ENCODE data around the gene GPR107.
A peak's percentile ranks its signal among the peaks of the same experiment; 100 is the strongest.

Gene GPR107

DNA sequence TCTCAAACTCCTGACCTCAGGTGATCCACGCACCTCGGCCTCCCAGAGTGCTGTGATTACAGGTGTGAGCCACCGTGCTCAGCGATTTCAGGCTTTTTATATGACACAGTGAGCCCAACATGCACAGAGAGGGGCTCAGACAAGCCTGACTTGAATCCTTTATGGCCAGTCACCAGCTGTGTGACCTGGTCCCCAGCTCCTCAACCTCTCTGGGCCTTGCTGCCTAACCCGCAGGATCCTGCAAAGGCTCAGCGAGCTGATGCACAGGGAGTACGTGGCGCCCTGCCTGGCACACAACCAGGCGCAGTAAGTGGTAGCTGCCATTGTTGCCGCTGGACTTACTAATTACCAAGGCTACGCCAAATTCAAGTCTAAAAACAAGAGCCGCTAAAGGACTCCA lies 101.9 kb downstream of the GPR107 start:
- DNase-seq (ENCODE audit: insufficient read length, low spot score) (no peak), FAIRE-seq (no peak)

DNA sequence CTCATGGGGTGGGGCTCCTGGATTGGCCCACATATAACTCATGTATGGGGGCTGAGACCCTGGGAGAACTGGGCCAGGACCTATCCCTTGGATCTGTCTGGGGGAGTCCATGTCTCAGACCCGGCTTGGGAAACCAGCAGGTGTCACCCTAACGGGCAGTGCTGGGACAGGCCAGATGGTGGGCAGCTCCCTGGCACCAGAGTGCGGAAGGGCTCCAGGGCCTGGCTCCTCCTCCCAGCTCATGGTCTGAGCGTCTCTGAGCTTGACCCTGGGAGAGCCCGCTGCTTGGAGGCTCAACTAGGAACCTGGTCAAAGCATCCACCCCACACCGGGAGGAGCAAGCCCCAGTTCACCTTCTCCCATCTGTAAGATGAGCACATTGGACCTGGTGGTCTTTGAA lies 103.0 kb downstream of the GPR107 start:
- no peak for DNase-seq (ENCODE audit: insufficient read length, low spot score)
- FAIRE-seq = no peak

DNA sequence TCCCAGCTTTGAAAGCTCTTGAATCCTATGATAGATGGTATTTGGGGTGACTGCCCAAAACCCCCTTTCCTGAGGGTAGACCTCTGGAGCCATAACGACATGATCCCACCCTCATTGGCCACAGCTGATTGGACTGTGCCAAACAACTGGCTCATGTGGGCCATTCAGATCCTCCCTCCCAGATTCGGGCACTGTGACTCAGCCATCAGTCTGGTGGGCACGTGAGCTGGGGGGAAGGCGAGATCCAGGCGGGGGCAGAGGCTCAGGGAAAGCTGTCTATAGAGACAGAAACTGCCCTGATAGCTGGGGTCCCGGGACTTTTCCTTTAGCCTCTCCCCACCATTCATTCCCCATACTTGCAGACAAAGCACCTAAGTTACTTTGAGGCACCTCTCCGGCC lies 103.4 kb downstream of the GPR107 start:
- FAIRE-seq (no peak), DNase-seq (ENCODE audit: insufficient read length, low spot score) (no peak)

DNA sequence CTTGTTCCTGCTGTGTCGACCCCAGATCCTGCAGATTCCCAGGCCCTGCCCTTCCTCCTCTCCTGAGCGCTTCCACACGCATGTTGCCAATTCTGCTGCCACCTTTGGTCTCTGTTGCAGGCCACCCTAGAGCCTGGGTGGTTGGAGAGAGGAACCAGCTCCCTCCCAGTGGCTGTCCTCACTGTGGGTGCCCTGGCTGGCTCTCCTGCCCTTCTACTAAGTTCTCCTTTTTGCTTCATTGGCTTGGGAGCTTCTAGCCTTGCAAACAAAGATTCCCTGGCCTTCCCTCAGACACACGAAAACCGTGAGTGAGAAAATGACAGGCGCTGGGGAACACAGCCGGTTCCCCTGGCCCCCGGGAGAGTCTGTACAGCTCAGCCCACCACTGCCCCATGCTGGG lies 104.3 kb downstream of the GPR107 start:
- no peak for DNase-seq (ENCODE audit: insufficient read length, low spot score)
- FAIRE-seq = no peak

DNA sequence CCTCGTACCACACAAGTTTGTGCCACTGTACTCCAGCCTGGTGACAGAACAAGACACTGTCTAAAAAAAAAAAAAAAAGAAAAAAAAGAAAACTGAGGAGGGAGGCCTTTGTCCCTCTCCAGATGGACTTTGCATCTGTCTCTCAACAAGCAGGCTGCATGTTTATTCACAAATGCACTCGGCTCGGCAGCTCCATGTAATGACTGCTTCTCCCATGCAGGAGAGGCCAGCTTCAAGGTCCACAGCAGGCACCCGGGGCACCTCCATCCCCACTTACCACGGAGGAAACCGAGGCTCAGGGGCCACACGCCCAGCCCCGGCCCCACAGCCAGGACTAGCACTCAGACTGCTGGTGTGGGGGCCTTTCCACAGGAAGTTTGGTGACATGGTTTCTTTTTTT lies 105.4 kb downstream of the GPR107 start:
- FAIRE-seq (no peak), DNase-seq (ENCODE audit: insufficient read length, low spot score) (no peak)

DNA sequence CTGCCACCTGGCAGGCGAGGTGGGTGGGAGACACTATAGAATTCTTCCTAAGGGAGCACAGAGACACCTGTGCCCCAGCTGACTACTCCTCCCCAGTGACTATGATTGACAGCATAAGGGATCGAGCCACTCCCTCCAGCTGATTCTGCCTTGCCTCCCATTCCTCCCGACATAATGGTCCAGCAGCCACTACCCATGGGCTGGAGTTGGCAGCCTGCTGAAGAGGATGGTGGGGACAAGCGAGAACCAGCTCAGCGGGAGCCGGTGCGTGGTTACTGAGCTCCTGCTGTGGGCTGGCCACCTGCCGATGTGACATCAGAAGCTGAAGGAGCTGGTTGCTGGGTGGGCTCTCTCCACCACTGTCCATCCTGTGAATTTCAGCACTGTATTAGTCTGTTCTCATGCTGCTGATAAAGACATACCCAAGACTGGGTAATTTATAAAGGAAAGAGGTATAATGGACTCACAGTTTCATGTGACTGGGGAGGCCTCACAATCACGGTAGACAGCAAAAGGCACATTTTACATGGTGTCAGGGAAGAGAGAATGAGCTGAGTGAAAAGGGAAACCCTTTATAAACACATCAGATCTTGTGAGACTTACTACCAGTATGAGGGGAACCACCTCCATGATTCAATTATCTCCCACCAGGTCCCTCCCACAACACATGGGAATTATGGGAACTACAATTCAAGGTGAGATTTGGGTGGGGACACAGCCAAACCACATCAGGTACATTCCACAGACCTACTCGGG lies 106.4 kb downstream of the GPR107 start:
- no peak for FAIRE-seq
- DNase-seq (ENCODE audit: insufficient read length, low spot score) = no peak

DNA sequence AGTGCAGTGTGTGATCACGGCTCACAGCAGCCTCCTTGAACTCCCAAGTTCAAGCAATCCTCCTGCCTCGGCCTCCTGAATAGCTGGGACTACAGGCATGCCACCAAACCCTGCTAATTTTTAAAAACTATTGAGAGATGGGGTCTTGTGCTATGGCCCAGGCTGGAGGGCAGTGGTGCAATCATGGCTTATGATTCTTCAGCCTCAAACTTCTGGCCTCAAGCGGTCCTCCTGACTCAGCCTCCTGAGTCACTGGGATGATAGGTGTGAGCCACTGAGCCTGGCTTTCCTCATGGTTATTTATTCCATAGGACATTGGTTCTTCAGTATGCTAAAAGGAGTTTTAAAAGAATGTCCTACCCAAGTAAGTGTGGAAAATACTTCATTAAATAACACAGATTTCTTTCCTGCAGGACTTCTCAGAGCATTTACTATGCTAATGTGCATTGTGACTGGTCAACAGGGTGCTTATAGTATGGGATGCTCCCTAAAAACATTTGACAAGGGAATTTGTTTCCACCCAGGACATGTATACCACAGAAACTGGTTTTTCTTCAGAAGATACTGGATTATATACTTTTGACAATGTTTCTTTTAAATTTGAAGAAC lies 107.3 kb downstream of the GPR107 start:
- FAIRE-seq (no peak), DNase-seq (ENCODE audit: insufficient read length, low spot score) (no peak)

DNA sequence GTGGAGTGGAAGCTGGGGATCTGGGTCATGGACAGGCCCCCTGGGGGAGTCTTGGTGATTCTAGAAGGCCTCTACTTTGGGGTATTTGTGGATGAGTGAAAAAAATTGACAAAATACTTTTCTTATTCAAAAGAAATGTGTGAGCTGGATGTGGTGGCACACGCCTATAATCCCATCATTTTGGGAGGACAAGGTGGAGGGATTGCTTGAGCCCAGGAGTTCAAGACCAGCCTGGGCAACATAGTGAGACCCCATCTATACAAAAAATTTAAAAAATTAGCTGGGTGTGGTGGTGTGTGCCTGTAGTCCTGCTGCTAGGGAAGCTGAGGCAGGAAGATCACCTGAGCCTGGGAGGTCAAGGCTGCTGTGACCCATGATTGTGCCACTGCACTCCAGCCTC lies 111.9 kb downstream of the GPR107 start:
- FAIRE-seq = no peak

DNA sequence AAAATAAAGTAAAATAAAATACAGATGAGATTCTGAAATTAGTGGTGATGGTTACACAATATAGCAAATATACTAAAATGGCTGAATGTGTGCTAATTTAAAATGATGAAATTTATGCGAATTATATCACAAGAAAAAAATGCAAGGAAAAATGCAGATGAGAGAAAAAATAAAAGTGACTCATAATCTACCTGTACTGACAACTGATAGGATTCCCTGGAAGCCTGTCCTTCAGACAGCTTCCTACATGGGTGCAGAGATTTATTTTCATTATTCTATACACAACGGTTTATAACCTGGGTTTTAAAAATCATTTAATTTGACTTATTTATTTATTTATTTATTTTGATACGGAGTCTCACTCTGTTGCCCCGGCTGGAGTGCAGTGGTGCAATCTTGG lies 112.7 kb downstream of the GPR107 start:
- FAIRE-seq (no peak), DNase-seq (ENCODE audit: insufficient read length, low spot score) (no peak)

More for the DNA sequence above, 111.9 kb downstream of the GPR107 start:
- no peak for DNase-seq (ENCODE audit: insufficient read length, low spot score)

DNA sequence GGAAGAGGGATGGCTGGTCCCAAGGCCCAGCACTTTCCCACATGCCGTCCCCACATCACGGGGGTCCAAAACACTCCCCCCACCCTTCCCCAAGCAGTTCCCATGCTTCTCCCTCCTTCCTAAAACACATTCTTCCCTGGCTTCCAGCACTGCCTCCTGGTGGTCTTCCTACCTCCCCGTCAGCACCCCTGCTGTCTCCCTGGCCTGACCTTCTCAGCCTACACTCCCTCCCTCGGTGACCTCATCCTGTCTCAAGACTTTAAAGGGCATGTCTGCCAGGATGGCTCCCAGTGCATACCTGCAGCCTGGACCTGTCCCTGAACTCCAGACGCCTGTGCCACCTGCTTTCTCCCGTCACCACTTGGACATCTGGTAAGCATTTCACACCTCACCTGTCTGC lies 114.2 kb downstream of the GPR107 start:
- FAIRE-seq = no peak
- no peak for DNase-seq (ENCODE audit: insufficient read length, low spot score)

DNA sequence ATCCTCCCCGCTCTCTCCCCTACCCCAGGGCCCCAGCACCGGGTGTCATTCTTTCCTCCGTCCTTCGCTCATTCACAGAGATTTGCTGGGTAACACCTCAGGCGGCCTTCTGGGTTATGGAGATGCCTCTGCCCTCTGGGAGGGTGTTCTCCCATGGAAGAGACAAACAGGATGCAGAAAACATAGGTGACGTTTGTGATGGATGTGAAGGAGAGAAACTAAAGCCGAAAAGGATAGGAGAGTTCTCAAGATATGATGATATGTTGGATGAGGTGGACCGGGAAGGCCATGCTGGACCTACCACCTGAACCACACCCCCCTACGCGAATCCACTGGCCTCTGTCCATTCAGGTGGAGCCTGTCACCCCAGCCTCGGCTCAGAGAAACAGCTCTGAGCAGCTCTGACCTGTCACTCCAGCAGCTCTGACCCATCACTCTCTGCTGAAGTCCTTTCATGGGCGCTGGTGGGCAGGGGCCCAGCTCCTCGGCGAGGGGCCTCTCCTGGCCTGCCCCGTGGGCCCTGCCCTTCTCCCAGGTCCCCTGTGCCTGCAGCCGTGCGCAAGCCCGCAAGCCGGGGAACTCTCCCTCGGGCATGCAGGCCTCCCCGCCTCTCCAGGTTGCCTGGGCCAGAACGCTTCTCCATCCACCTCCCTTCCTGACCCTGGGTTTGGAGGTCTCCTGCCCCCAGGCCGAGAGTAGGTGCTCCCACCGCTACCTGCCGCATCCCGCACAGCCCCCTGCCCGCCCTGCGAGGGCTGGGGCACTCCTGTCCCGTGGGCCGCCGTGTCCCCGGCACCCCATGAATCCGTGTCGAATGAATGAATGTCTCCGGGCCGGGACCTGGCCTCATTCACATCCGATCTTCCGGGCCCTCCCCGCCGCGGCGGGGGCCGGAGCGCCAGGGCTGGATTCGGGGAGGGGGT lies 117.8 kb downstream of the GPR107 start:
- no peak for FAIRE-seq
- no peak for DNase-seq (ENCODE audit: insufficient read length, low spot score)

DNA sequence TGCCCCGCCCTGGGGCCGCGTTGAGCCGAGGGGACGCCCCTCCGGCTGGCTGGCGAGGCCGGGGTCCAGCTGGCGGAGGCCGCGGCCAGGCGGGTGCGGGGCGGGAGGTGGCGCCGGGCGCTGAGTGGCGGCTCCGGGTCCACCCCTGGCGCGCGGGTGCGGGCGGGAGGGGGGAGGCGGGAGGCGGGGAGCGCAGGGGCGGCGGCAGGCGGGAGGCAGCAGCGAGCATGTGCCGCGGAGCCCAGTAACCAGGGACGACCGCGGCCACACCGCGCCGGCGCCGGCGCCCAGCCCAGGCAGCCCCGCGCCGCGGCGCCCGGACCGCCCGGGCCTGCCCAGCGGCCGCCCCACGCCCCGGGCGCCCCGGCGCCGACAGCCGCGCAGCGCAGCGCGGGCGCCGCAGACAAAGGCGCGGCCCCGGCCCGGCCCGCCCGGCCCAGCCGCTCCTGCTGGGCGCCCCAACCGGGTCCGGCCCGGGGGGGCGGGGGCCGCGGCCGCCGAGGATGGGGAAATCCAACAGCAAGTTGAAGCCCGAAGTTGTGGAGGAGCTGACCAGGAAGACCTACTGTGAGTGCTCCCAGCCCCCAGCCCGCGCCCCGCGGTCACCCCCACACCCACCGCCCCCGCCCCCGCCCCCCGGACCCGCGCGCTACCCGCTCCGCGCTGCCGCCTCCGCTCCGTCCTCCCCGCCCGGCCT lies 118.6 kb downstream of the GPR107 start, which contains the start of gene NCS1:
Gene NCS1, plus strand, starts transcription at position 244 of the 697 bp plus-strand sequence. Its CDS starts 260 bp downstream, at position 504.
- peak; percentile 76 for DNase-seq (ENCODE audit: insufficient read length, low spot score)
- no peak for FAIRE-seq

DNA sequence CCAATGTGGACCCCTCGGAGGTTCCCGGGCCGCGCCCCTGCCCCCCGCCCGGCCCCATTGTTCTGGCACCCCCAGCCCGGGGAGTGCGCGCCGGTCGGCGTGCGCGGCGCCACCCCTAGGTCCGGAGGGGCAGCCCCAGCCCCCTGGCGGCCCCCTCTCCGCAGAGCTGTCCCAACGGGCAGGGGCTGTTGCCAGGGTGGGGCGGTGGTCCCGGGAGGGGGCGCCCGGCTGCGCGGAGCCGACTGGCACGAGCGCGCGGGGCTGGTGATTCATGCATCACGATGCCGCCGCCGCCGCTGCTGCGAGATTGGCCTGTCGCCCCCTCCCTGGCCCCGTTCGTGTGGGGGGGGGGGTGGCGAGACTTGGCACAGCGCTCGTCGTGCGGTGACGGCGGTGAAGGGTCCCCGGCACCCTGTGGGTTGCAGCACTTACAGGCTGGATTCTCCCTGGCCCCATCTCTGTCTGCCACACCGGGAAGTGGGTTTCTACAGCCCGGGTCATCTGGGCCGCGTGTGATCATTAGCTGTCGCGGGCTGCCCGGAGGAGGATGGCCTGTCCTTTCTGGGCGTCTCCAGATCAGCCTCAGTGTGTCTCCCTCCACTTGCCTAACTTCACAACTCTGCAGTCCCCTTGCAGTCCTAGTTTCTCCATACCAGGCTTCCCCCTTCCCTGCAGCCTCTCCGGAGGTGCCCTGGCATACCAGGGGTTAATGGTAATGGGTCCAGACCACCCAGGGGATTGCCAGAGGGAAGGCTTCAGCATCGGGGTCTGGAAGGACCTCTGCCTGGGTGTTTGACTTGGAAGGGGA lies 119.4 kb downstream of the GPR107 start:
- DNase-seq (ENCODE audit: insufficient read length, low spot score) (no peak), FAIRE-seq (peak; percentile 9)

DNA sequence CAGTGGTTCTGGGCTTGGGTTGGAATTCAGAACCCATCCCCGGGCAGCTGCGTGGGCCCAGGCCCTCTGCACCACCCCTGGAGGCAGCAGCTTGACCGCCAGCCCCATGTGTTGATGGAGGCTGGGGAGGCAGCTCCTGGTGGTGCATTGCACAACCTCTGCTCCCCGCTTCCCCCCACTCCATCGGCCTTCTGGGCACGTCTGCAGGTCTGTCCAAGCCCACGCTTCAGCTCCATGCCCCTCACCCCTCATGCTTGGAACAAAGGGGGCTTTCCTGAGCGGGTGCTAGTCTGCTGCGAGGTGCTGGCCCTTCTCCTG lies 119.9 kb downstream of the GPR107 start:
- DNase-seq (ENCODE audit: insufficient read length, low spot score) = no peak
- FAIRE-seq = no peak

DNA sequence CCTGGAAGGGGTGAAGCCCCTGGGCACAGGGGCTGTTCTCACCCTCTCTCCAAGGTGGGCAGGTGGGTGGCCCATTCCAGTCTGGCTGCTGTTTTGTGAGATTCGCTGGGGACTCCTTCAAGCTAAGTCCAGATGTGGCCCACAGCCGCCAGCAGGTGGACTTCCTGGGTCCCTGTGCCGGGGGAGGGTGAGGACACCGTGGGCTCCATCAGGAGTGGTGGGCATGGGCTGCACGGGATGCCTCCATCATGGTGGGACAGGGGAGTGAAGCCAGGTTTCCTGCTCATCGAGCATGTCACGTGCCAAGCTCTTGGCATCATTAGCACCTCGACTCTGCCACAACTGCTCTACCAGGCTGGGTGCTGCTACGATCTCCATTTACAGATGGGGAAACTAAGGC lies 120.3 kb downstream of the GPR107 start:
- FAIRE-seq (no peak), DNase-seq (ENCODE audit: insufficient read length, low spot score) (no peak)

DNA sequence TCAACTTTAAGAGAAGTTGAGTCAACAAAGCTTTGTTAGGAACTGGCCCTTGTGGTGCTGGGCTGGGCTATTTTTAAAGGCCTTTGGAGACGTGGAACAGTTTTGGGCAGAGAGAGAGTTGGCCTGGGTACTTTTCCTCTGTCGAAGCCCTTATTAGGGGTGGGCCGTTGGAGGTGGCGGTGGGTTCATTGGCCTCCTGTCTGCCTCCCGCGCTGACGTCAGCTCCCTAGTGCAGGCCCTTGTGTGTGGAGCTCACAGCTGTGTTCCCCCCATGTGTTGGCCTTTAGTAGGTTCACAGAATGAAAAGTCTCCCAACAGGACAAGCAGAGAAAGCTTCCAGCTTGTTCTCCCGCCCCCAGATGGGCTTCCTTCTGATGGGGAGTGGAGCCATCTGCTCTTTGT lies 121.2 kb downstream of the GPR107 start:
- DNase-seq (ENCODE audit: insufficient read length, low spot score) (no peak), FAIRE-seq (no peak)

DNA sequence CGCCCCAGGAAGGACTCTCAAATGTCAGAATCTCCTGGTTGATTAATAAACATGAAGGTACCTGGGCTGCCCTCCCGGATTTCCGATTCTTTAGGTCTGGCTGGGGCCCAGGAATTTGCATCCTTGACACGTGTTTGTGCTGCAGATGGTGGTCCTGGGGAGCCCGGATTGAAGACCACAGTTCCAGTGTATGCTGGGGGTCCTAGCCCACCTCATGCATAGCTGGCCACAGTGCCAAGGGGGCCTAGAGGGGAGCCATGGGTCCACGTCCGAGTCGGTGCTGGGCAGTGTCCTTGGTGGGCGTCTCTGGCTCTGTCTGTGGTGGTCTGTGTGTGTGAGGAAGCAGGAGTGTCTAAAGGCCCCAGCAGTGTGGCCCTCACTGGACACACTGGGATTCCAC lies 121.6 kb downstream of the GPR107 start:
- no peak for DNase-seq (ENCODE audit: insufficient read length, low spot score)
- no peak for FAIRE-seq

DNA sequence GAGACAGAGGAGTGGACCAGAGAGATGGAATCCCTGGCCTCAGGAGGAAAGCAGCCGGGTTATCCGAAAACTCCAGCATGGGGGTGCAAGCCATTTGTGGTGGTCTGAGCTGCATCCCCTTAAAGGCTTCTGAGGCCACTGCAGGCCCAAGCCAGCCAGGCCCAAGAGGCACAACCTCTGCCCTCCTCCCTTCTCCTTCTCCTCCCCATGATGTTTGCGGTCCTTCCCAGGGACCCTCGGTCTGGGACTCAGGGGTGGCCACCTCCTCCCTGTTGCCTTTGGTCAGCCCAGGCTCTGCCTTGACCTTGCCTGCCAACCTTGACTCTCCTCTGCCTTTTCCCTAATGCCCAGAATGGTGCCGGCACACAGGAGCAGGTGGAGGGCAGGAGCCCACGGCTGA lies 123.1 kb downstream of the GPR107 start:
- DNase-seq (ENCODE audit: insufficient read length, low spot score) (no peak), FAIRE-seq (no peak)

DNA sequence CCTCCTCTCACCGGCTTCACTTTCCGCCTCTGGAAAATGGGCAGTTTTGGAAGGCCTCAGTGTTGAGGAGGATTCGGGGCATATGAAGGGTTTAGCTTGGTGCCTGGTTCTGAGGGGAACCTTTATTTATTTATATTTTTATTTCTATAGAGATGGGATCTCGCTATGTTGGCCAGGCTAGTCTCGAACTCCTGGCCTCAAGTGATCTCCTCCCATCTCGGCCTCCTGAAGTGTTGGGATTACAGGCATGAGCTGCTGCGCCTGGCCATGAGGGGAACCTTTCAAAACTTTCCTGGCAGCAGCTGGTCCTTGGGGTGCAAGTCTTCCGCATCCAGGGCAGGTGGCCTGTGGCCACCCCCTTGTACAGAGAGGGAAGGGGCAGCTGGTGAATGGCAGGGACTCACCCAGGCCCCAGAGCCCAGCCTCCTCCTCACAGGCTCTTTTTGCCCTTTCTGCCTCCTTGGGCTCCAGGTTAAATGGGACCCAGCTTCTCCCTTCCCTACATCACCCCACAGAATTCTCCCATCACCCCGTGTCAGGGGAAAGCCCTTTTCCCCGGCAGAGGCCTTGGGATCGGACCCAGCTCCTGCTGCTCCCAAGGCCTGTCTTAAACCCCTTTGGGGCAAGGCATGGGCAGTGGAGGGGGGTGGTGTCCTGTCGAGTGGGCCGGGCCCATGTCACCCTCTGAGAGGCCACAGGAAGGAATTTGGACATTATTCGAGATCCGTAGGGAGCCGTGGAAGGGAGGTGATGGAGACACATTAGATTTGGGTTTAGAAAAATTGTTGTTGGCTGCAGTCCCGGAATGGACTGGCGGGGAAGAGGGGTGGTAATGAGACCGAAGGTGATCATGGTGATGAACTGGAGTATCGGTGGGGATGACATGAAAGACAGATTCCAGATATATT lies 124.4 kb downstream of the GPR107 start:
- FAIRE-seq (no peak), DNase-seq (ENCODE audit: insufficient read length, low spot score) (no peak)

Data from HTR-8/SVneo (cell line).